ENCODE results near the gene CDC37L1.

DNA sequence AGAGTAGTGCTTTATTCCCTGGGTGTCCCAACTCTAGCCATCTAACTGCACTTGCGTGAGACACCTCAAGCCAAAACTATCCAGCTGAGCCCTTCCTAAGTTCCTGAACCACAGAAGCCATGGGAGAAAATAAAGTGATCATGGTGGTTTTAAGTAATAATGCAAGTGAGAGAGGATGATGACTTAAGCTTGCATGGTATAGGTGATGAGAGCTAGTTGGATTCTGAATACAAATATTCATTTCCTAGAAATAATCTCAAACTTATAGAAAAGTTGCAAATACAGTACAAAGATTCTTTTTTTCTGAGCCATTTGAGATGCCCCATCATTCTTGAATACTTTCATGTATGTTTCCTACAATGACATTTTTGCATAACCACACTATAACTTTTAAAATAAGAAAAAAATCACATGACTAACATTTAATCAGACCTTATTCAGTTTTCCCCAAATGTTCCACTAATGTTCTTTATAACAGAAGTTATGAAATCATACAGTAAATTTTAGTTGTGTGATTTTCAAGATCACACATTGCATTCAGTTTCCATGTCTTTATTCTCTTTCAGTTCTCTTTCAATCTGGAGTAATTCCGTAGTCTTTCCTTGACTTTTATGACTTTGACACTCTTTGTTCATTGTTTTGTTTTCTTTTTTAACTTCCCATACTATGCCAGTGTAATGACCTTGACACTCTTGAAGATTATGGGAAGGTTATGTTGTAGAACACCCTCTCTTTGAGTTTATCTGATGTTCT, 67.1 kb downstream of the CDC37L1 start:
- no peak for TF ChIP-seq EZH2 (IDR thresholded peaks at IDR 0.05; ENCODE audit: low read depth, low read length, severe bottlenecking)
- TF ChIP-seq, protein P1, sequence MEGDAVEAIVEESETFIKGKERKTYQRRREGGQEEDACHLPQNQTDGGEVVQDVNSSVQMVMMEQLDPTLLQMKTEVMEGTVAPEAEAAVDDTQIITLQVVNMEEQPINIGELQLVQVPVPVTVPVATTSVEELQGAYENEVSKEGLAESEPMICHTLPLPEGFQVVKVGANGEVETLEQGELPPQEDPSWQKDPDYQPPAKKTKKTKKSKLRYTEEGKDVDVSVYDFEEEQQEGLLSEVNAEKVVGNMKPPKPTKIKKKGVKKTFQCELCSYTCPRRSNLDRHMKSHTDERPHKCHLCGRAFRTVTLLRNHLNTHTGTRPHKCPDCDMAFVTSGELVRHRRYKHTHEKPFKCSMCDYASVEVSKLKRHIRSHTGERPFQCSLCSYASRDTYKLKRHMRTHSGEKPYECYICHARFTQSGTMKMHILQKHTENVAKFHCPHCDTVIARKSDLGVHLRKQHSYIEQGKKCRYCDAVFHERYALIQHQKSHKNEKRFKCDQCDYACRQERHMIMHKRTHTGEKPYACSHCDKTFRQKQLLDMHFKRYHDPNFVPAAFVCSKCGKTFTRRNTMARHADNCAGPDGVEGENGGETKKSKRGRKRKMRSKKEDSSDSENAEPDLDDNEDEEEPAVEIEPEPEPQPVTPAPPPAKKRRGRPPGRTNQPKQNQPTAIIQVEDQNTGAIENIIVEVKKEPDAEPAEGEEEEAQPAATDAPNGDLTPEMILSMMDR (IDR thresholded peaks at IDR 0.05; ENCODE audit: control extremely low read depth in 1 of 3, insufficient read depth in 1 of 3, low read depth in 1 of 3, low read length in 3 of 3) = no peak
